Inferior parietal cortex (tissue), 1 donor: ENCODE data around the gene OSTM1.

Source experiments
- DNase-seq: peaks from one replicate; pipeline ENCODE4 v3.0.0-alpha.2; 2016; ENCODE audit errors: extremely low spot score

The OSTM1 gene

GRCh38 chr6:108102965-108103364, 28.4 kb upstream of the OSTM1 start:
- no peak for DNase-seq

DNA sequence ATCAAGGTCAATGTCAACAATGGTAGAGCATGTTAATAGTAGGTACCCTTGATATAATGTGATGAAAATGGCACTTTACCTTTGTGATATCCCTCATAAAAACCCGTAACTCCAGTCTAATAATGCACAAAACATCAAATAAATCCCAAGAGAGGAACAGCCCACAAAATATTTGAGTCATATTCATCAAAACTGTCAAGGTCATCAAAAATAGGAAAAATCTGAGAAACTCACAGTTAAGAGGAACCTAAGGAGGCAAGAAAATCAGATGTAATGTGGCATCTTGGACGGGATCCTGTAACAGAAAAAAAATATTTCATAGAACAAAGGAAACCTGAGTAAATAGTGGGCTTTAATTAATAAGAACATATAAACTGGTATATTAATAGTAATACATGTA, 25.5 kb upstream of the OSTM1 start:
- DNase-seq = no peak

DNA sequence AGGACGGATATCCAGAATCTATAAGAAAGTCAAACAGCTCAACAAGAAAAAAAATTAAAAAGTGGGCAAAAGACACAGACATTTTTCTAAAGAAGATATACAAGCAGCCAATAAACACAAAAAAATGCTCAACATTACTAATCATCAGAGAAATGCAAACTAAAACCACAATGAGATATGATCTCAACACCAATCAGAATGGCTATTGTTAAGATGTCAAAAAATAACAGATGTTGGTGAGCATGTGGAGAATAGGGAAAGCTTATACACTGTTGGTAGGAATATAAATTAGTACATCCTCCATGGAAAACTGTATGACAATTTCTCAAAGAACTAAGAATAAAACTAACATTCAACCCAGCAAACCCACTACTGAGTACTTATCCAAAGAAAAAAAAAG, 23.3 kb upstream of the OSTM1 start:
- DNase-seq = no peak

DNA sequence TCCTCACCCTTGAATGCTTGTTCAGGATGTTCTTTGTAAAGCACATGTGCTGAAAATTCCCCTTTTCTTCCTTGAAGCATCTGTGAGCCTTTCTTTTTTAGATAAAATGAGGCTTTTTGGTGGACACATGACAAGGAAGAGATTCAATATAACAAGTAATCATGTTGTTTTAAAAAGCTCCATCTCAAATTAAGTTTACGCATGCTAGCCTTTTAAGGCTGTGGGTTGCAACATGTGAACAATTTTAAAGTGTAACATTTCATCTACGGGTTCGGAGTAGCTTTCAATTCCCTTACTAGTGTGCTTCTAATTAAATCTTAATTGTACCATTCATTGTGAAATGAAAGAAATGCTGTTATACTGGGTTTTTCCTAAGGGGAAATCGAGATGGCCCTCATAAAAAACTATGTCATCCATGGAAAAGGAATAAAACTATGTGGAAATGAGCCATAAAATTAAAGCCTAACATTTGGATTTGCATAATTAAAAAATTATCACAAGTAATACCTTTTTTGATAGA, 19.3 kb upstream of the OSTM1 start:
- DNase-seq = no peak

GRCh38 chr6:108091288-108091687, 16.7 kb upstream of the OSTM1 start:
- no peak for DNase-seq

GRCh38 chr6:108083349-108083748, 8.8 kb upstream of the OSTM1 start:
- DNase-seq = no peak

DNA sequence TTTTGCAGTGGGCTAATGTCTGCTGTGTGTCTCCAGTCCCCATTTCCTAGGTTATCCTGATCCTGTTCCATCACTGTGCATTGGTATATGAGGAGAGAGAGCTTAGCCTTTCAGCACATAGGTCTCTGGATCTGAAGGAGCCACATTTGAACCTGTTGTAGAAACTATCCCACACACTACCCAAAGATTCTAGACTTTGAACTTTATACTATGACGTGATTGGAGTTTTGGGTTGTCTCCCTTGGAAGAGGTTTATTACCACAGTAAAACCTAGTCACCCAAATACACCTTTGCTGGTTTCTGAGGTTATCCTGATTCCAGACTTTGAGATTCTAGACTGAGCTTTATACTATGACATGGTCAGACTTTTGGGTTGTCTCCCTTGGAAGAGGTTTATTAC, 8.0 kb upstream of the OSTM1 start:
- no peak for DNase-seq

DNA sequence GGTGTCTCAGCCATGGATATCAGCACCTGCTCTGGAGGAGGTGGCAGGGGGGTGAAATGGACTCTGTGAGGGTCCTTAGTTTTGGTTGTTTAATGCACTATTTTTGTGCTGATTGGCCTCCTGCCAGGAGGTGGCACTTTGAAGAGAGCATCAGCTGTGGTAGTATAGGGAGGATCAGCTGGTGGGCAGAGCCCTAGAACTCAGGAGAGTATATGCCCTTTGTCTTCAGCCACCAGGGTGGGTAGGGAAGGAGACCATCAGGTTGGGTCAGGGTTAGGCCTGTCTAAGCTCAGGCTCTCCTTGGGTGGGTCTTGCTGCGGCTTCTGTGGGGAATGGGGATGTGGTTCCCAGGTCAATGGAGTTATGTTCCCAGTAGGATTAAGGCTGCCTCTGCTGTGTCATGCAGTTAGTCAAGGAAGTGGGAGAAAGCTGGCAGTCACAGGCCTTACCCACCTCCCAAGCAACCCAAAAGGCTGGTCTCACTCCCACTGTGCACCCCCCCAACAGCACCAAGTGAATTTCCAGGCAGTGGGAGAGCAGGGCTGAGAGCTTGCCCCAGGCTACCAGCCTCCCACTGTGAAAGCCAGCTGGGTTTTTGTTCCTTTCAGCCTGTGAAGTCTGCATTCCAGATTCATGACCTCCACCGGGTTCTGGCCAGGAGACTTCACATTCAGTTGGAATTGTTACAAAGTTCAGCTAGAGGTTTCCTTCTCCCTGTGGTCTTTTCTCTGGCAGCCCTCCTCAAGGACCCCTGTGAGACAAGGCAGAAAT, 5.7 kb upstream of the OSTM1 start:
- no peak for DNase-seq

DNA sequence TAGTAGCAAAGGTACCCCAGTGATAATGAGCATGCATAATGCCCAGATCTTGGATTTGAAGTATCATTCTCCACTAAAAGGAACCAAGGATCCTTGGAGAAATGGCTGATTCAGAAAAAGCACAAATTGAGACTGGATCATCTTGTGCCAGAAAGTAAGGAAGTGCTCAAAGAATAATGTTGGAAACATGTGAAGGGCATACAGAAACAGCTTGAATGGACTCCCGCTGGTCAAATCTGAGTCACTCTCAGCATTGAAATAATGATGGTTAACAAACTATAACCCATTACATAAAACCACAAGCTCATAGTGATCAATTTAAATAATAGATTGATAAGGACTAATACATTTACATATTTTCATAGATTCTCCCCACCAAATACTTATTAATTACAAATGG, 3.6 kb upstream of the OSTM1 start:
- DNase-seq = no peak

DNA sequence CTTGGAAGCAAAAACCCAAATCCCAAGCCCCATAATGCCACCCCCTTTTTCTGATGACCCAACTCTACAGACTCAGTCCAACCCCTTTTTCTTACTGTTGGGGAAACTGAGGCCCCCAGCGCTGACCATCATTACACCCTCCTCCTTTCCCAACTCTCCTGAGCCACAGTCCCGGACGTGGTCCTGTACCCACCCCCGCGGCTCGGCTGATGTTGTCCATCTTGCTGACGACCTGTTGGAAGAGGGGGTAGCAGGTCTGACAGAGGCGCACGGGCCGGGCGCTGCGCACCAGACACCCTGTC, 533 bp downstream of the OSTM1 start:
- no peak for DNase-seq

DNA sequence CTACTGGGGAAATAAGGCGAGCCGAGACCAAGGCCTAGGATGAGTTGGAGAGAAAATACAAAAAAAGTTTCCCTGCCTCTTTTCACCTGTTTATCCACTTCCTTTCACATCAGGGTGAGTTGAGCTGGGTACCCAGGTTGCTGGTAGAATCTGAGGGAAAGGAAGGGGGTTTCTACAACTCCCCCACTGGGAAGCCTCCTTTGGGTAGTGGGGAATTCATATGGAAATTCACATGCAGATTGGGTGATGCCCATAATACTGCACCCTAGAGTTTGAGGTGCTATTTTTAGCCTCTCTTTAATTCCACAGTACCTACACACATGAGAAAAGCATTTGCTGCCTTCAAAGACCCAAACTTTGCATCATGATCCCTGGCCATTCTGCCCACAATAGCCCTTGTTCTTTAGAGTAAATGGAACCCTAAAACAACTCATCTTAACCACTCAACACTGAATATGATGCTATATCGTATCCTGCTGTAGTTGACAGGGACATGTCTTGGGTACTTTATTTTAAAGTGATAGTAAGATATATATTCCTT, 2.7 kb downstream of the OSTM1 start:
- no peak for DNase-seq

DNA sequence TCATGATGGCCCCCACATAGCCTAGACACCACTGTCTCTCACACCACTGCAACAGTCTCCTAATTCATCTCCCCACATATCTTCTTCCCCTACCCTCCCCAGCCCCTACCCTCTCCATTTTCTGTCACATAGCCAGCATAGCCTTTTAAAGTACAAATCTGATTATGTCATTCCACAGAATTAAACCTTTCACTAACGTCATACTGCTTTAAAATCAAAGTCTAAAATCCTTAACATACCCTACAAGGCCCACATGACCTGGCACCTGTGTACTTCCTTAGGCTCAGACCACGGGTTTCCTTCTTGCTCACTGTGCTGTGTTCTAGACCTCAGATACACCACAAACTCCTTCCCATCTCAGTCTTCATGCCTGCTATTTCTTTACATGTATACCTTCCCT, 5.9 kb downstream of the OSTM1 start:
- no peak for DNase-seq

DNA sequence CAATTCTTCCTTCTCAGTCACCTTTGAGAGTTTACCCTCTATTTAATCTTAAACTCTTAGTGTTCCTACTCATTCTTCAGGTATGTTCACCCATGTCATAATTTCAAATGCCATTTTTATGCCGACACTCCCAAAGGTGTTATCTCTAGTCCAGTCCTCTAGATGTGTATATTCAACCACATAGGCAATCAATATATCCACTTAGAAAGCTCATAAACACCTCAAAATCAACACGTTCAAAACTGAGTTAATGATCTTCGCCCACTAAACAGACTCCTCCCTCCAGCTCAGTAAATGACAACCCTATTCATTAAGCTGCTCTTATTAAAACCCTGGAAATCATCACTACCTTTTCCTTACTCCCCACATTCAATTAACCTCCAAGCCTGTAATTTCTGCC, 6.4 kb downstream of the OSTM1 start:
- no peak for DNase-seq

DNA sequence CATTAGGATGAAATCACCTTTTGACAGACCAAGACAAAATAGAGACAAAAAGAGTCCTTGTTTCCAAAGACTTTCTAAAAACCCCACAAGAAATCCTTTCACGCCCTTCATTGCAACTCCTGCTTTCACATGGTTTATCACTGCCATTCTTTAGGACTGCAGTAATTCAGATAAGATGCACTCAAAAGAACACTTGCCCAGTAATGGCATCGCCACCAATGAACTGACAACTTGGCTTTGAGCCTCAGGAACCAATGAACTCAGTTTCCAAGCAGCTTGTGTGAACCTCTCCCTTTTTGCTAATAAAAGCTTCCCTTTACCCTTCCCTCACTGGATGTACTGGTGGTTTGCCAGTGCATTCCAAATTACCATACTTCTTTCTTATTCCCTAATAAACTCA, 21.8 kb downstream of the OSTM1 start:
- DNase-seq = no peak

DNA sequence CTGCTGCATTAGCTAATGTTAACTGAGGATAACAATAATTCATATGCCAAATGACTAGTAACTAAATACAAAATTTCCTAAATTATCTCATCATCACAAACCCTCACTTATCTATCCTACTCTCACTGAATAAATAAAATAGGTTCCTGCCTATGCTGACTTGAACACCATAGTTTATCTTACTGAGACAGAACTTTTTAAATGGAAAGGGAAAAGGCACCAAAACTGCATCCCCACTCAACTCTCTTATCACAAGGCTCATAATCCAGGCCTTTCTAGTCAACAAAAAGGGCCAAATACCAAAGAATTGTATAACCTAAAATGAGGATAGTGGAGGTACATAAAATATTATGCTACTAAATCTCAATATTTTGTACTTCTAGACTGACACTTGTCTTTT, 23.1 kb downstream of the OSTM1 start:
- DNase-seq = no peak

- no peak for DNase-seq
Observed at GRCh38 chr6:108039681-108040080, 34.9 kb downstream of the OSTM1 start.

DNA sequence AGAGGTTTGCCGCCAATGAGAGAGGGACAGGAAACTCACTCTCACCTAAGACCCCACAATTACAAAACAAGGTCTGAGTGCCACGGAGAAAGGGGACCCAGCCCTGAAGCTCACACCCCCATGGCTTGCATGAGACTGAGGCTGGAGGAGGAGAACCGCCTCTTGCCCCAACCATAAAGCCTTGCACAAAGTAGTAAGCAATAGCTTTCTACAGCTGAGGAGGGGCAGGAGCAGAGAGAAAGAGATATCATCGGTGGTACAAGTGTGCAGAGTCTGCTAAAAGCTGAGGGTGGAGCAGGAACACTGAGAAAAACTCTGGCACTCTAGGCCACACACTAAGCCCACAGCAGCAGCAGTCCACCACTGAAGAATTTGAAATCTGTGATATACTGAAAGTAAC, 37.7 kb downstream of the OSTM1 start:
- no peak for DNase-seq

DNA sequence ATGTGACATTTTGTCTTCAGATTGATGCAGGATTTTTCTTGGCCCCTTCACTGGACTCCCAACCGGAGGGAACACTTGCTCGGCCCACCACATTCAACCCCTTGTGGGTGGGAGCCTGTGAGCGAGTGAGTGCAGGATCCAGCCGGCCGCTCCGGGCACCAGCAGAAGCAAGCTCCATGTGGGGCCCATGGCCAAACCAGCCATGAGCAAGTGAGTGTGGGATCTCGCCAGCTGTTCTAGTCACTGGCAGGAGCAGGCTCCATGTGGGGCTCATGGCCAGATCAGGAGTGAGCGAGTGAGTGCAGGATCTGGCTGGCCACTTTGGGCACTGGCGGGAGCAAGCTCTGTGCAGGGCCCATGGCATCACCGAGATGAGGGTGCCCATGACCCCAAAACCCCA, 42.6 kb downstream of the OSTM1 start:
- DNase-seq = no peak

DNA sequence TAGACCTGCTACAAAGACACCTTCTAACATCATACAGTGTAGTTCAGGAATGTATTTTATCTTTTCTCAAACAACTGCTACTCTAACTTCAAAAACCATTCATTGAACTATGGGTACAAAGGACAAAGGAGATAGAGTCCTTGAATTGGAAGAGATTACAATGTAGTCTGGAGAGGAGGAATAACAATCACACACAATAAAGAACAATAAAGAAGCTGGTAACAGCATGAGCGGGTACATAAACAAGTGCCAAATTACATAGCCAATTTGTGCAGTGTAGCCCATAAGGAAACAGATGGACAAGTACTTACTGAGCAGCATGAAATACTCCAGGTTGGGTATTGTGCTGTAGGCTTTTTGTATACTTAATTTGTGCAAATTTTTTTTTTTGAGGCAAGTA, 44.3 kb downstream of the OSTM1 start:
- no peak for DNase-seq

DNA sequence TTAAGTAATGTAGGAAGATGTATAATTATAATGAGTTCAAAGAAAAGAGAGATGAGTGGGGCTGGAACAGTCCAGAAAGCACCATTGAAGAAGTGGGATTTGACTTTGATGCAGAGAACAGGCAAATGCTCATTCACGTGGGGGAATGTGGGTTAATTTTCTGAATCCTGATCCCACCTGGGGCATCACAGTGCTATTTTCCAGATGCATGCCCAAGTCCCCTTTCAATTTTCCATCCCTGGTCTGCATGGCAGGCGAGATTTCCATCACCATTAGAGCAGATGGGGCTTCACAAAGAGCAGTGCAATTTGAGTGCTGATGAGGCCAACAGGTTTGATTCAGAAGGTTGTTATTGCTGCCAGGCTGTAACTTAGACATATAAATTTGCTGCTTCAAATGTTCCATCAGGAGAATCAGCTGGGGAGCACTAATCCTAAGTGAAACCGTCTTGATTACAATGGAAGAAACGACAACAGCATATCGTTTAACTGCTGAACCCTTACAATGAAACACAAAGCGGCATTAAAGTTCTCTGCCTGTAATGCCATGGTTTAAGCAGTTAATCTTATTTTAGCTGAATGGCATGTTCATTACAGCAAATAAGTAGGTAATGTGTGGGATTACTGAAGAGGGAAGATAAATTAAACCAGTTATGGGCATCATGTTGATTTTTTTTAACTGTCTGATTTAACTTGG, 45.2 kb downstream of the OSTM1 start:
- no peak for DNase-seq

GRCh38 chr6:108027594-108027993, 46.9 kb downstream of the OSTM1 start:
- DNase-seq = no peak

GRCh38 chr6:108027056-108027455, 47.5 kb downstream of the OSTM1 start:
- DNase-seq = no peak

DNA sequence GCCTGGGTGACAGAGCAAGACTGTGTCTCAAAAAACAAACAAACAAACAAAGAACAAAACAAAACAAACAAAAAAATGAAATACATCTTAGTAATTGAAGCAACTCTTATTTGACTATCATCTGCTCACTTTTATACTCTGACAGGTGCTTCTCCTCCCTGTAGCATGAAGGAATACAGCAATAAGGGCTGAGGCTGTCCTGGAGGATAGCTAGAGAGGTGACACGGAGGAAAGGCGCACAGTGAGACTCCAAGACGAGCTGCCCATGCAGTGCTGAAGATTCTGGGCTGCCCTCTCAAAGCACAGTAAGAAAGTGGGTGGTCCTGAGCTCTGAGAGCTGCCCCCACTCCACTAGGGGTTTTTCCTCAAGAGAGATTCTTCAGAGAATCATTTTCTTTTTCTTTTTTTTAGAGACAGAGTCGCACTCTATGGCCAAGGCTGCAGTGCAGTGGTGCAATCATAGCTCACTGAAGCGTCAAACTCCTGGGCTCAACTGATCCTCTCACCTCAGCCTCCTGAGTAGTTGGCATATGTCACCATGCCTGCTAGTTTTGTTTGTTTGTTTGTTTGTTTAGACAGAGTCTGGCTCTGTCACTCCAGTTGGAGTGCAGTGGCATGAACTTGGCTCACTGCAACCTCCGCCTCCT, 50.0 kb downstream of the OSTM1 start:
- no peak for DNase-seq
